ENCODE data around the gene IQCF2.
"Not testable (repeated sequence)": the region's sequence is repeated elsewhere in the genome, so short reads cannot be mapped to it uniquely, and the experiment has no call there.

The IQCF2 gene

GRCh38 chr3:51879937-51880336 lies 18.5 kb downstream of the IQCF2 start:
- DNase-seq: no peak

- DNase-seq: no peak
Measured at GRCh38 chr3:51886447-51886846, 25.0 kb downstream of the IQCF2 start.

GRCh38 chr3:51887620-51888019 lies 26.2 kb downstream of the IQCF2 start:
- DNase-seq: no peak

GRCh38 chr3:51888463-51889105 lies 27.2 kb downstream of the IQCF2 start:
- no peak for DNase-seq

GRCh38 chr3:51891242-51892039 lies 30.0 kb downstream of the IQCF2 start:
- DNase-seq: no peak

GRCh38 chr3:51894391-51894790 lies 33.0 kb downstream of the IQCF2 start:
- DNase-seq: no peak

- no peak for DNase-seq
Measured at GRCh38 chr3:51894939-51895338, 33.5 kb downstream of the IQCF2 start.

- DNase-seq: no peak
Measured at GRCh38 chr3:51896607-51897305, 35.3 kb downstream of the IQCF2 start.

GRCh38 chr3:51897391-51897790 lies 36.0 kb downstream of the IQCF2 start:
- no peak for DNase-seq

- not testable (repeated sequence) for DNase-seq
Measured at GRCh38 chr3:51900043-51900442, 38.6 kb downstream of the IQCF2 start.

- DNase-seq: peak in 1 of 5 donors; percentile 49
Measured at GRCh38 chr3:51902361-51902760, 40.9 kb downstream of the IQCF2 start.

- no peak for DNase-seq
Measured at GRCh38 chr3:51904034-51904823, 42.8 kb downstream of the IQCF2 start.

- no peak for DNase-seq
Measured at GRCh38 chr3:51908026-51908425, 46.6 kb downstream of the IQCF2 start.
